DND-41 (cell line): ENCODE measurements around the gene MCTP1.

Experiments
- ATAC-seq: fragments of 200-7000 bp; cut with Tn5 transposase; 3 replicates; pipeline ENCODE4 v1.9.1; 2021; ENCODE audit warnings: low read depth; ENCODE audit not compliant: insufficient read depth
- DNase-seq: peaks from one replicate; pipeline ENCODE4 v3.0.0-alpha.2; 2020
- H2AFZ ChIP-seq: 2 replicates; pipeline ENCODE4 v1.6.0; 2012; ENCODE audit warnings: low read depth, low read length
- H3K27ac ChIP-seq: 2 replicates; pipeline ENCODE4 v1.5.1; 2012; ENCODE audit warnings: low read length, inconsistent platforms
- H3K27me3 ChIP-seq: fragments of 200-600 bp; sonication (generic); 2 replicates; pipeline ENCODE4 v1.6.0; 2012; ENCODE audit warnings: low read length, mild to moderate bottlenecking, inconsistent platforms; ENCODE audit not compliant: insufficient read depth, poor library complexity
- H3K36me3 ChIP-seq: 2 replicates; pipeline ENCODE4 v1.5.1; 2012; ENCODE audit warnings: low read length, inconsistent platforms; ENCODE audit not compliant: insufficient read depth
- H3K4me1 ChIP-seq: 2 replicates; pipeline ENCODE4 v1.5.1; 2012; ENCODE audit warnings: mild to moderate bottlenecking, low read length; ENCODE audit not compliant: insufficient read depth
- H3K4me2 ChIP-seq: 2 replicates; pipeline ENCODE4 v1.6.0; 2012; ENCODE audit warnings: mild to moderate bottlenecking, moderate library complexity, low read length, inconsistent platforms; ENCODE audit not compliant: insufficient read depth
- H3K4me3 ChIP-seq, 2 experiments: fragments of 200-600 bp in 1 of 2; shearing (Covaris generic) in 1 of 2; 2 replicates each; pipeline ENCODE4 v1.5.1; 2012 to 2016; ENCODE audit warnings: inconsistent platforms in 2 of 2, low read length in 2 of 2, mild to moderate bottlenecking in 2 of 2, low read depth in 1 of 2, moderate library complexity in 1 of 2
- H3K79me2 ChIP-seq: 2 replicates; pipeline ENCODE4 v1.6.0; 2012; ENCODE audit warnings: low read length, inconsistent platforms; ENCODE audit not compliant: insufficient read depth
- H3K9ac ChIP-seq: 2 replicates; pipeline ENCODE4 v1.6.0; 2012; ENCODE audit warnings: low read depth, mild to moderate bottlenecking, inconsistent platforms, low read length, moderate library complexity
- H3K9me3 ChIP-seq: 2 replicates; pipeline ENCODE4 v1.5.1; 2012; ENCODE audit warnings: low read length, moderate library complexity, mild to moderate bottlenecking, inconsistent platforms; ENCODE audit not compliant: insufficient read depth, severe bottlenecking
- H4K20me1 ChIP-seq: 2 replicates; pipeline ENCODE4 v1.6.0; 2012; ENCODE audit warnings: low read length; ENCODE audit not compliant: insufficient read depth
- EZH2 ChIP-seq: IDR thresholded peaks from 3 replicates; pipeline ENCODE4 v1.6.1; 2012; ENCODE audit warnings: borderline replicate concordance, low read depth, mild to moderate bottlenecking, moderate library complexity, low read length, inconsistent platforms; ENCODE audit not compliant: severe bottlenecking
- TF ChIP-seq, protein P1 (sequence below): IDR thresholded peaks from 2 replicates; pipeline ENCODE4 v1.5.1; 2012; ENCODE audit warnings: borderline replicate concordance, low read length, moderate library complexity, mild to moderate bottlenecking; ENCODE audit not compliant: poor library complexity, severe bottlenecking; ENCODE audit errors: extremely low read depth

The MCTP1 gene

DNA sequence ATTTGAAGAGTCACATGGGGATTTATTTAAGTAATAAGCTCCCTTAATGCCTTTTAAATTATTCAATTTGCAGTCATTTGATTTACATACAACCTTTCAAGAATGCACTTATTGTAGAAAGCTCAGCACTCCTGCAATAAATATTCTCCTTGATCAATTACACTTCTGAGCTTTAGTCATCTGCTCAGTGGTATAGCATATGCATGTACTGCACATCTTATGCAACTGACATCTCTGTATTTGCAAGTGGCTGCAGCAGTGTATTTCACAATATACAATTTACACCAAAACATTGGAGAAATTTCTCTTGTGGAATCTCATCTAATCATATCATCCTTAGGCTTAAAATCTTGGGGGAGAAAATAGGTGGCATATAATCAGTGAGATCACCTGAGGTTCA lies 340.7 kb downstream of the MCTP1 start:
- H4K20me1 ChIP-seq = no peaks in the 10 kb centered on the region; the same call in 1 of the 2 replicates
- TF ChIP-seq, protein P1, sequence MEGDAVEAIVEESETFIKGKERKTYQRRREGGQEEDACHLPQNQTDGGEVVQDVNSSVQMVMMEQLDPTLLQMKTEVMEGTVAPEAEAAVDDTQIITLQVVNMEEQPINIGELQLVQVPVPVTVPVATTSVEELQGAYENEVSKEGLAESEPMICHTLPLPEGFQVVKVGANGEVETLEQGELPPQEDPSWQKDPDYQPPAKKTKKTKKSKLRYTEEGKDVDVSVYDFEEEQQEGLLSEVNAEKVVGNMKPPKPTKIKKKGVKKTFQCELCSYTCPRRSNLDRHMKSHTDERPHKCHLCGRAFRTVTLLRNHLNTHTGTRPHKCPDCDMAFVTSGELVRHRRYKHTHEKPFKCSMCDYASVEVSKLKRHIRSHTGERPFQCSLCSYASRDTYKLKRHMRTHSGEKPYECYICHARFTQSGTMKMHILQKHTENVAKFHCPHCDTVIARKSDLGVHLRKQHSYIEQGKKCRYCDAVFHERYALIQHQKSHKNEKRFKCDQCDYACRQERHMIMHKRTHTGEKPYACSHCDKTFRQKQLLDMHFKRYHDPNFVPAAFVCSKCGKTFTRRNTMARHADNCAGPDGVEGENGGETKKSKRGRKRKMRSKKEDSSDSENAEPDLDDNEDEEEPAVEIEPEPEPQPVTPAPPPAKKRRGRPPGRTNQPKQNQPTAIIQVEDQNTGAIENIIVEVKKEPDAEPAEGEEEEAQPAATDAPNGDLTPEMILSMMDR = no peak
- no peak for TF ChIP-seq EZH2
- H3K27ac ChIP-seq = no peak overlapping the region
- no peak overlapping the region for H2AFZ ChIP-seq
- DNase-seq = no peak
- no peaks in the 10 kb centered on the region for H3K27me3 ChIP-seq
- peaks cover 4% of the 10 kb centered on the region; the same call in 1 of the 2 replicates for H3K36me3 ChIP-seq
- H3K9ac ChIP-seq = no peak overlapping the region
- H3K9me3 ChIP-seq = no peaks in the 10 kb centered on the region
- no peak overlapping the region for H3K4me3 ChIP-seq
- no peaks in the 10 kb centered on the region for H3K79me2 ChIP-seq
- no peaks in the 10 kb centered on the region for H3K4me1 ChIP-seq
- no peak for ATAC-seq
- H3K4me2 ChIP-seq = no peak overlapping the region

DNA sequence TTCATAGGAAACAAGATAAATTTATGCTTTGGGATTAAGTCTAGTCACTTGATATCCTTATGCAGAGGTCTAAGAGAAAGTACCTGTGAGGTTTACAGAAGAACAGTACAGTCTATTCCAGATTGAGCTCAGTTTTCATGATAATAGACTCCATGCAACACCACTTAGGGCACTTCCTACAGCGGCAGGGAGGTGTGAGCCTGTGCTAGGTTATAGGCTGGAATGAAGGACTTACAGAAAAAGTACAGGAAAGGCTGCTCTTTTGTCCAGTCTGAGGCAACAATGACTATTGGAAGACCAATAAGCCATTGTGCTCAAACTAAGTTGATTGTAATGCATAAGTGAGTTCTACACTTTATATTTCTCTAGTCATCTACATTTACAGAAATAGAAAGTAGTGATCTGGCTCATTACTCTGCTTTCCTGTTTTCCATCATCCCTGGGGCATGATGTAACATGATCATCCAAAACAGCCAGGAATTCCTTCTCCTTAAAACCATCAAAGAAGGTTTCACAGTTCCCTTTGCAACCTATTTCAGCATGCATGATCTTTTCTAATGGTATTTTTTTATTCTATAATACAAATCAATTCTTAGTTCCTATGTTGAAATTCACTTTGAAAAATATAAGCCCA lies 343.7 kb downstream of the MCTP1 start:
- H4K20me1 ChIP-seq = no peaks in the 10 kb centered on the region; the same call in 1 of the 2 replicates
- H3K9ac ChIP-seq = no peak overlapping the region
- no peaks in the 10 kb centered on the region for H3K4me1 ChIP-seq
- H3K27ac ChIP-seq = no peak overlapping the region
- ATAC-seq (no peak), DNase-seq (no peak)
- H3K4me3 ChIP-seq = no peak overlapping the region
- peaks cover 4% of the 10 kb centered on the region; the same call in 1 of the 2 replicates for H3K36me3 ChIP-seq
- no peaks in the 10 kb centered on the region for H3K79me2 ChIP-seq
- no peaks in the 10 kb centered on the region for H3K9me3 ChIP-seq
- no peak overlapping the region for H2AFZ ChIP-seq
- no peaks in the 10 kb centered on the region for H3K27me3 ChIP-seq
- no peak overlapping the region for H3K4me2 ChIP-seq
- TF ChIP-seq, protein P1 = no peak

DNA sequence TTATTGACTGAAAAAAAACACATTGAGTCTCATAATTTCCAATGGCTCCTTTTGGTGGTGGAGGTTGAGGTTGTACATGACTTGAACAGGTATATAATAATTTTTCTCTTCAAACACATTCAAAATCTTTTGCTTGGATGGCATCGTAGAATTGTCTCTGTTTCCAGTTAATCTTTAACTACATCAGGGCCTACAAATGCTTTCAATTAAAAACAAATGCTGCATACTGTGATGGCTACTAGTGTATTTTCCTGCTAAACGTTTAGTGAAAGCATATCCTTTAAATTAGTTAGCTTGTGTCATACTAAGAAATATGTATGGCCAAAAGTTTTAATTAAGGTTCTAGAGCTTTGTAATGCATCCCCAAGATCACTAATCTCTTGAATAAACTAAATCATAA lies 352.6 kb downstream of the MCTP1 start:
- Histone ChIP-seq H3K27ac (no peak overlapping the region), H3K79me2 (no peaks in the 10 kb centered on the region), H3K36me3 (no peaks in the 10 kb centered on the region), H3K9me3 (no peaks in the 10 kb centered on the region), H3K27me3 (no peaks in the 10 kb centered on the region), H4K20me1 (no peaks in the 10 kb centered on the region), H2AFZ (no peak overlapping the region), H3K9ac (no peak overlapping the region), H3K4me1 (no peaks in the 10 kb centered on the region), H3K4me2 (no peak overlapping the region), H3K4me3 (no peak overlapping the region)
- DNase-seq (no peak), ATAC-seq (no peak)
- no peak for TF ChIP-seq EZH2

DNA sequence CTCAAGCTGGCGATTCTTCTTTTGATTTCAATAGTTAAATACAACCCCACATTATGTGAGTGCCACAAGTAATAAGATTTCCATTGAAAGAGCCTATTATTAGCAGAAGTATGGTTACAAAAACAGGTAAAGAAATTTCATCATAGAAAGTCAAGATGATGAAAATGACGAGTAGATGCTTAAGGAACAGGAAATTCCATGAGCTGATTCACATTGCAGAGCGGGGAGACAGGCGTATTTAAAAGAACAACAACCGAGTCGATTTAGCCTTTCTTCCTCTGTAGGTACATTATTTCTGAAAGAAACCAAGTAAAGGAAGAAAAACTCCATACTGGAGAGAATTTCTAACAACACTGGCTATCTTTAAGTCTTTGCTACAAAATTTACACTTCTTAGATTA lies 356.0 kb downstream of the MCTP1 start:
- TF ChIP-seq EZH2 = no peak
- TF ChIP-seq, protein P1 = no peak
- no peak overlapping the region for H3K4me3 ChIP-seq

More for the DNA sequence above, 356.0 kb downstream of the MCTP1 start:
- H3K27me3 ChIP-seq = no peaks in the 10 kb centered on the region
- DNase-seq = no peak
- no peak for ATAC-seq
- no peaks in the 10 kb centered on the region for H3K36me3 ChIP-seq
- no peak overlapping the region for H3K4me2 ChIP-seq
- H3K9ac ChIP-seq = no peak overlapping the region
- no peaks in the 10 kb centered on the region for H4K20me1 ChIP-seq
- no peak overlapping the region for H2AFZ ChIP-seq
- H3K4me1 ChIP-seq = no peaks in the 10 kb centered on the region
- H3K9me3 ChIP-seq = no peaks in the 10 kb centered on the region
- no peaks in the 10 kb centered on the region for H3K79me2 ChIP-seq
- H3K27ac ChIP-seq = no peak overlapping the region
